Lung microvascular endothelial cell (primary cell): ENCODE measurements around the gene SEZ6L. TPM values are rescaled to one million over a fixed set of nuclear protein-coding genes. Genes with fewer than 3 reads are reported as not detected.
A peak's percentile ranks its signal among the peaks of the same experiment; 100 is the strongest.

ENCODE experiments used
- DNase-seq, 2 donors: peaks; one replicate each; pipeline versions ENCODE4 v3.0.0 to v3.0.0-alpha.2; 2010; ENCODE audit warnings: low read depth in 2 of 2
- total RNA-seq: library from RNA; depleted of rRNA; stranded (reverse); fragments of >200 nt; gene quantifications from 2 replicates; pipeline ENCODE4 v1.2.1, GENCODE V29; 2014

The SEZ6L gene
- total RNA-seq, 1 donor from 2014 or later: not detected

- DNase-seq: no peak
Measured at GRCh38 chr22:26295563-26296126, 126.4 kb downstream of the SEZ6L start.

DNA sequence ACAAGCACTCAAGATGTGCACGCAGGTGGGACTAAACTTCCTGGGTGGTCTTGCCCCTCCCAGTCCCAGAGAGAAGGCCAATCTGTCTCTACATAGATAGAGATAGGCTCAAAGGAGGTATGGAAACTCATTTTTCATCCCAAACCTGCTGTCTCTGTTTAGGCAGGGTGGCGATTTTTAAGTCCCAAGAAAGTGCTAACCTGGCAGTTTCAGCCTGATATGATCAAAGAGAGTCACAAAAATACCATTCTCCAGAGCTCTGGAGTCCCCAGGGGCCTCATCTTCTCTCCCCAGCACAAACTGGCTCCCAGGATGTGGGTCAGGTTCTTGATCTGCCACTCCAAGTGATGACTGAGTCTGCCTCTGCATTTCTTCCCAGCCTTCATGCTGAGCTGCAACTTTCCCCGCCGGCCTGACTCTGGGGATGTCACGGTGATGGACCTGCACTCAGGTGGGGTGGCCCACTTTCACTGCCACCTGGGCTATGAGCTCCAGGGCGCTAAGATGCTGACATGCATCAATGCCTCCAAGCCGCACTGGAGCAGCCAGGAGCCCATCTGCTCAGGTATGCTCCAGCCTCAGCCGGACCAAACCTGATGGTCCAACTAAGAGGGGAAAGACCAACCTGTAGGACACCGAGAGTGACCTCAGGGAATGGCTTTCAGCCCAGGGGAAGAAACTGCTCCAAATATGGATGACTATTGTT, 129.5 kb downstream of the SEZ6L start:
- DNase-seq: no peak

DNA sequence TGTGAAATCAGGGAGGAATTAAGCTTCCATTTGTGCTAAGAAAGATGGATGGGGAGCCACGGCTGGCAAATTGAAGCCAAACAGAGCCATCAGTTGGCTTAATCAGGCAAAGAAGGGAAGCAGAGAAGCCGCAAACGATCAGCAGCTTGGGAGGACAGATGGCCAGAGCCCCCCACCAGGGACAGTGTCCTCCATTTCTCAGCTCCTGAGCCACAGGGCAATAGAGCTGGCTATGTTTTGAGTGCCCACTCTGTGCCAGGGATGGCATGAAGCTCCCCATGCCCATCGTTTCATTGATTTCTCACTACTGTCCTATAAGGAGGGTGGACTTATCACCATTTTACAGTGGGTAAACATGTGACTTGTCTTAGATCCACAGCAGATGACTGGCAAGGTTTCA, 133.5 kb downstream of the SEZ6L start:
- no peak for DNase-seq

DNA sequence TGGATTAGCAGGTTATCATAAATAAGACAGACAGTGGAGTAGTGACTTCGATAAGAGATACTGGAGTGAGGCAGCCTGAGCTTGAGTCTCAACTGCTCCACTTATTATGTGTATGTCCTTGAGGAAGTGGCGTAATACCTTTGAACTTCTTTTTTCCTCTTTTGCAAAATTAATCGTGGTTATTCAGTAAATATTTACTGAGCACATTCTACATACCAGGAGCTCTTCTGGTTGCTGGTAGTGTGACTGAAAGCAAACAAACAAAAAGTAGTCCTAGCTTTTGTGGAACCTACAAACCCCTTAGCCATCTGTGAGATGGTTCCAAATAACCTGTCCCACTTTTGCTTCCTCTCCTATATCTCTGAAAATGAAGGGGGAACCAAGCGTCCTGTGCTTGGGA, 134.2 kb downstream of the SEZ6L start:
- no peak for DNase-seq

DNA sequence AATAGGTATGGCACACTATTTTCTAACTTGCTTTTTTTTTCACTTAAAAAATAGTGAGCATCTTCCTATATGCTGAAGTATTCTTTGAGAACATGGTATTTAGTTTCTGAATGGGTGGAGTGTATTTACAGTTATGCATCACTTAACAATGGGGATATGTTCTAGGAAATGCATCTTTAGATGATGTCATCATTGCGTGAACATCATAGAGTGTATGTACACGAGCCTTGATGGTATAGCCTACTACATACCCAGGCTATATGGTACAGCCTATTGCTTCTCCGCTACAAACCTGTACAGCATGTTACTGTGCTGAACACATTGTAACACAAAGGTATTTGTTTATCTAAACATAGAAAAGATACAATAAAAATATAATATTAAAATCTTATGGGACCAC, 135.5 kb downstream of the SEZ6L start:
- no peak for DNase-seq

DNA sequence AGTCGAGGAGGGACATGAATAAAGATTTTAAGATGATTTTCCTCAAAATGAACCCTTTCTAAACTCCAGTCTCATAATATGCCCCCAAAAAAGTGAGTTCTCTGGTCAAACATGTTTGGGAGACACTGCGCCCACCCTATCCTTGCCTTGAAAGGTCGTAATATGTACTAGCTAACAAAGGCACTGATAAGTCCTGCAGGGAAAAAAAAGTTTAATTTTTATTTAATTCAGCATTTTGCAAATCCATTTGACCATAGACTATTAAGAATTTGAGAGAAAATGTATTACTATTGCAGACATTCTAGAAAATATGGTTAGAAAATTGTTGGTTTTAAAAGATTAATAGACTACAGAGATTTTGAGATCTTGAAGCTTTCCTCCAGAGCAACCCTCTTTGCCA, 139.2 kb downstream of the SEZ6L start:
- DNase-seq: no peak

GRCh38 chr22:26310616-26311015, 141.4 kb downstream of the SEZ6L start:
- no peak for DNase-seq

- no peak for DNase-seq
Measured at GRCh38 chr22:26313291-26313690, 144.0 kb downstream of the SEZ6L start.

DNA sequence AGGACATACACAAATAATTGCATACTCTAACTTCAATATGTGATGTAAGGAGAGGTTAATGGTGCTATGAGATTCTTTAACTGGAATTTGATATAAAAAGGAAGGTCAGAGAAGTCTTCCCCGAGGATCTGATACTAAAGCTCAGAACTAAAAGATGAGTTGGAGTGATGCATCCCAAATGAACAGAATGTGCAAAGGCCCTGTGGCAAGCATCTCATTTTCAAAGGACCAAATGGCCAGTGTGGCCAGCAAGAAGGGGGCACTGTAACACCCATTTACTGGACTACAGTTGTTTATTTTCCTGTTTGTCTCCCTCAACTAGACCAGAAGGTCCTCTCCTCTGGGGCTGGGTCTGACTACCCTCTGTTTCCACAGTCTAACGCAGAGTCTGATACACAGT, 144.9 kb downstream of the SEZ6L start:
- DNase-seq: no peak

DNA sequence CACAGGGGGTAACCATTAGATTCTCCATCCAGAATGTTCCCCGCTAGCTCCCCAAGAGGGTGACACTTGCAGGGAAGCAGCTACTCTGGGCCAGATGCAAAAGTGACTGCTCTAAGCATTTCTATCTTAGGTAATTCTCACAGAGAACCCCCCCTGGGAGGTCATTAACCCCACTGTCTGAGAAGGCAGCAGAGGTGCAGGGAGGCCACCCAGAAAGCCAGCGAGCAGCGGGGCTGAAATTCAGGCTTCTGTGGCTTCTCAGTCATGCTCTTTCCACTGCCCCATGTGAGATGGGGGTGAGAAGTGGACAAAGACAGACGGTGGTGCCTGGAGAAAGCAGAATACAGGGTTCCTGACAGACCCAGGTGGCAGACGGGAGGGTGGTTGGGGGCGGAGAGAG, 145.4 kb downstream of the SEZ6L start:
- DNase-seq: no peak

GRCh38 chr22:26316732-26317285, 147.5 kb downstream of the SEZ6L start:
- DNase-seq: no peak

GRCh38 chr22:26318975-26319374, 149.7 kb downstream of the SEZ6L start:
- DNase-seq: peak in 1 of 2 donors; percentile 10

GRCh38 chr22:26320447-26320846, 151.2 kb downstream of the SEZ6L start:
- no peak for DNase-seq

- no peak for DNase-seq
Measured at GRCh38 chr22:26321469-26321913, 152.2 kb downstream of the SEZ6L start.

DNA sequence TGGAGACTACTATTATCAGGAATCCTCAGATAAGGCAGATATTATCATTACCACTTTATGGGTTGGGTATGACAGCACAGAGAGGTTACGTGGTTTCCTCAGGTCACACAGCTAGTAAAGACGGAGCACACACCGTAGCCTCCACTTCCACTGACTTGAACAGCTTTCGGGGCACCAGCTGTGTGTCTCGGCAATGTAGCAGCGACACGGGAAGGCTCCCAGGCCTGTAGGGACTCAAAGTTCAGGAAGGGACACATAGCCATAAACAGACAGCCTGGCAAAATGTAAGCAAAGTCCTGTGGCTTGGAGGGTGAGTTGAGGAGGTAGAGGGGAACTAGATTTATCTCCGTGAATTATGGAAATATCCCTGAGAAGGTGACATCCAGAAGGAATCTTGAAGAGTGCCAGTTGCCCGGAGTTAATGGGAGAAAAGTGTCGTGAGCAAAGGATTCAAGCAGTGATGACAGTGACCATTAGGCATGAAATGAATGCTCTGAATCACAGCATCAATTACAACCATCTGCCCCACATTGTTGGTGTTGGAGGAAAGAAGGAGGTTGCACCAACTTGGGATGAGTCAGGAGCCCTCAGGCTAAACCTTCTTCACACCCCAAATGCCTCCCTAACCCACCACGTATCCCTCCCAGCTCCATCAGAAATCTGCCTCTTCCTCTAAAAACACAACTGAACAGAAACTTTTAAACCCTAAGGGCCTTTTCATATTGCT, 153.1 kb downstream of the SEZ6L start:
- no peak for DNase-seq

GRCh38 chr22:26323013-26323412, 153.8 kb downstream of the SEZ6L start:
- DNase-seq: no peak

GRCh38 chr22:26324150-26324549, 154.9 kb downstream of the SEZ6L start:
- no peak for DNase-seq

DNA sequence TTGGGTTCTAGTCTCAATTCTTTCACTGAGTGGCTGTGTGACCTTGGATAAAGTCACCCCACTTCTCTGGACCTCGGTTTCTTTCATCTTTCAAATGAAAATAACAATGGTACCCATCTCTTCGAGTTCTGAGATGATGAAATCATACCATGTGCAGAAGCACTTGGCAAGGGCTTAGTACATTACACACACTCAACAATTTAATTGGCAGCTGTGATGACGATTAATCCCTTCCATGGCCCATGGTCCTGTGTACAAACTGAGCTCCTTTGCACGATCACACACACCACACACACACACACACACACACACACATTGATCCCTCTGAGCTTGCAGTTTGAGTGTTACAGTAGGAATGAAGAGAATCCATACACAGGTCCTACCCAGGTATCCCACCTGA, 156.4 kb downstream of the SEZ6L start:
- DNase-seq: no peak

DNA sequence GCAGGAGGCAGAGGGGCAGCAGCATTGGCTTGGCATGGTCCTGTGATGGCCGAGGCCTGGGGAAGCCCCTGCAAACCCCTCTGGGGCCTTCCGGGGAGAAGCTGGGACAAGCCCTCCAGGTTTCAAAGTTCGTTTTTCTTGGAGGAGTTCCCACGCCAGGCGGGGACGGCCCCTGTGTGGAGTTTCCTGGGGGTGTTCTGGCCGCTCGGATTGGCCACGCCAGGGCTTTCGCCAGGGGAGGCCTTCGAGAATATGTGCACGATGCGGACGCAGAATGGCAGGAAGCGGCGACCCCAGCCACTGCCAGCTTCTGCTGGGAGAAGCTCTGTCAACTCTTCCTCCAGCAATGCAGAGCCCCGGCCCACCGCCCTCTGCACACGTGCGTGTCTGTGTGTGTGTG, 157.5 kb downstream of the SEZ6L start:
- DNase-seq: no peak

DNA sequence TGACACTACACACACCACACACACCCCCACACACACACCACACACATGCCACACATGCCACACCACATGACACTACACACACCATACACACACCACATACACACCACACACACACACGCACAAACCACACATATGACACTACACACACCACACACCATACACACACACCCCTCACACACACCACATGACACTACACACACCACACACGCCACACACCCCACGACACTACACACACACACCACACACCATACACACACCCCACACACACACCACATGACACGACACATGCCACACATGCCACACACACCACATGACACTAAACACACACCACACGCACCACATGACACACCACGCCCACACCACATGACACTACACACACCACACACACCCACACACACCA, 158.0 kb downstream of the SEZ6L start:
- DNase-seq: no peak

- DNase-seq: no peak
Measured at GRCh38 chr22:26328221-26328620, 159.0 kb downstream of the SEZ6L start.

DNA sequence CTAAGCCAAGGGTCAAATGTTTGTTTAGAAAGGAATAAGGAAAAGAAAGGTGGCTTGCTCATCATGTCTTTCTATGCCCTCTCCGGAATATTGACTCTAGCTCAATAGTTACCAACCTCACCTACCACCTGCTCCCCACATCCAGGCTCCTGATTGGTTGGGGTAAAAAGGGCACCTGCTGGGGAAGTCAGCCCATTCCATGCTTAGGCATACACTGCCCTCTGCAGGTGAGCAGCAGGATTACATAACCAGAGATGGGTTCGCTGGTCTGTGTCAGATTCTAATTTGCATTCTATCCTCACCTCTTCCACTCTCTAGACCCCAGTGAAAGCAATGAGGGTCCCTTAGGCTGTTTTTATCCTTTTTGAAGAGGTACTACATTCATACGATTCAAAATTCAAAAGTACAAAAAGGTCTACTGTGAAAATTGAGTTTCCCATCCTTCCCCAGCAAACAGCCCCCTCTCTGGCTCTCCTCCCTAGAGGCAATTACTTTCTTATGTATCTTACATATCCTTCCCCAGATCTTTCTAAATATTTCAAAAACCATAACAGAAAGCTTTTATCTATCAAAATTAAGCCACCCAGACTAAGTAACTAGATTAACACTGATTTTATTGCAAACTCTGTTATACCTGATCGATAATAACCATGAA, 161.8 kb downstream of the SEZ6L start:
- peak; percentile 42 to 58 for DNase-seq
